Heart left ventricle (tissue), 16 donors: ENCODE measurements around the gene DNAJB13. TPM values are rescaled to one million over a fixed set of nuclear protein-coding genes. Genes with fewer than 3 reads are reported as not detected.
A peak's percentile ranks its signal among the peaks of the same experiment; 100 is the strongest.

Experiments used
- ATAC-seq, 4 donors: fragments of 200-7000 bp; cut with Tn5 transposase; one replicate each; pipeline ENCODE4 v1.9.1; 2020 to 2022; ENCODE audit warnings: moderate library complexity in 4 of 4, mild to moderate bottlenecking in 3 of 4, moderate number of reproducible peaks in 1 of 4
- DNase-seq, 5 donors: peaks; one replicate each; pipeline ENCODE4 v3.0.0-alpha.2; 2020
- H3K27ac ChIP-seq, 12 donors: fragments of 200-600 bp; sonication (generic) in 4 of 12; one replicate each; pipeline versions ENCODE4 v1.5.0 to v1.8.0; 2016 to 2022; ENCODE audit warnings: mild to moderate bottlenecking in 2 of 12
- H3K27me3 ChIP-seq, 9 donors: fragments of 200-600 bp; sonication (generic) in 2 of 9; one replicate each; pipeline versions ENCODE4 v1.5.1 to v1.8.0; 2016 to 2022; ENCODE audit warnings: mild to moderate bottlenecking in 3 of 9
- H3K36me3 ChIP-seq, 9 donors: fragments of 200-600 bp; sonication (generic) in 2 of 9; one replicate each; pipeline versions ENCODE4 v1.5.0 to v1.8.0; 2018 to 2022; ENCODE audit warnings: mild to moderate bottlenecking in 2 of 9
- H3K4me1 ChIP-seq, 12 donors: fragments of 200-600 bp; sonication (generic) in 4 of 12; one replicate each; pipeline versions ENCODE4 v1.5.0 to v1.8.0; 2016 to 2022; ENCODE audit warnings: mild to moderate bottlenecking in 3 of 12
- H3K4me3 ChIP-seq, 12 donors: fragments of 200-600 bp; sonication (generic) in 4 of 12; one replicate each; pipeline versions ENCODE4 v1.5.0 to v1.8.0; 2017 to 2022; ENCODE audit warnings: mild to moderate bottlenecking in 9 of 12, moderate library complexity in 4 of 12
- H3K9me3 ChIP-seq, 12 donors: fragments of 200-600 bp; sonication (generic) in 4 of 12; one replicate each; pipeline versions ENCODE4 v1.5.0 to v1.8.0; 2016 to 2022; ENCODE audit warnings: mild to moderate bottlenecking in 1 of 12
- CTCF ChIP-seq, 12 donors: fragments of 200-600 bp; sonication (generic) in 4 of 12; IDR thresholded peaks; one replicate each; pipeline versions ENCODE4 v1.5.0 to v1.8.0; 2018 to 2022; ENCODE audit warnings: antibody characterized with exemption in 12 of 12, mild to moderate bottlenecking in 5 of 12
- POLR2A ChIP-seq, 2 donors: fragments of 450-650 bp; IDR thresholded peaks; one replicate each; pipeline ENCODE4 v1.6.1; 2017; ENCODE audit warnings: antibody characterized with exemption in 2 of 2, mild to moderate bottlenecking in 2 of 2, moderate library complexity in 2 of 2
- WGBS, 4 donors: extraction: QIAGEN DNeasy Blood & Tissue Kit in 2 of 4; methylation state at CpG; one replicate each; pipeline versions ENCODE4 v1.1.5 to v1.1.7; 2013 to 2018; 5-methylcytosine and 5-hydroxymethylcytosine counted together
- intact Hi-C, 10 donors: fragments of 100-400 bp; cut with DNase I; formaldehyde crosslinking; loops; one replicate each; pipeline versions ENCODE4 v1.11.1 to v1.14.2; 2022
- long read RNA-seq, 3 donors: library from polyadenylated mRNA; unstranded; transcript quantifications; one replicate each; pipeline ENCODE4 v2.0.0, GENCODE V29; 2020 to 2021
- polyA plus RNA-seq, 2 donors: library from polyadenylated mRNA; stranded (reverse); fragments of 200-250 nt; gene quantifications; one replicate each; pipeline ENCODE4 v1.2.3, GENCODE V29; 2013
- total RNA-seq, 9 donors: library from RNA; depleted of rRNA in 2 of 9; stranded (reverse); fragments of >200 nt in 2 of 9; fragmentation: NEBNext Ultra II Directional in 3 of 9; extraction: Animal tissue kit (Norgen Biotek cat#: 25700) in 3 of 9; gene quantifications; one replicate each; pipeline versions ENCODE4 v1.1.0 to v1.2.4, GENCODE V29; 2016 to 2023
- donor health status: ischemic (EF 13 %, LVEDD 7.1; RV severe dilation, severe dysfunction).
- donor health status: healthy with polysubstance abuse.
- donor health status: DM: no; HTN: yes; CAD: no.
- donor health status: DM: no; HTN: no; CAD: no.
- donor health status: ischemic (EF 25% LVEDD 6.9; RV normal size, moderate dysfunction).
- donor health status: ischemic (EF 25% LVEDD 5.7; RV mildly dilated, moderate dysfunction).
- donor health status: healthy.
- donor health status: DM: yes; HTN: yes; CAD: no.
- donor health status: ischemic (EF 35%, LVEDD 5.7; RV mildly dilated, moderate dysfunction).
- donor health status: nonischemic (EF 11% LVEDD 7.7; RV severe dilation, severe dysfunction).
- donor health status: DM: yes; HTN: yes; CAD: no.
- donor health status: PGD.
- donor health status: ischemic (EF 29% LVEDD 5.4; RV normal size, mild dysfunction).
- donor health status: nonischemic (EF 23%, LVEDD 6.1; RV moderate dilation, normal function).

Gene DNAJB13
- total RNA-seq: not detected
- polyA plus RNA-seq: under 1 TPM in 1 of 2 donors, not detected in 1; 0.14 TPM
- long read RNA-seq, donor 1: 0 reads
- long read RNA-seq, donor 2: 0 reads
- long read RNA-seq, donor 3: 0 reads

GRCh38 chr11:73950869-73951710 is at the start of gene DNAJB13:
TSS of gene DNAJB13 (plus strand) at chr11:73951026. CDS start at chr11:73951070, 44 bp downstream.
- peaks cover 0 to 7% (median 0%) of the 10 kb centered on the region in 9 donors for H3K27me3 ChIP-seq
- H3K27ac ChIP-seq: no peak within 1 kb of the TSS
- ATAC-seq: peak in 2 of 4 donors; percentile 34 to 57
- no peaks in the 10 kb centered on the region for H3K36me3 ChIP-seq
- H3K4me1 ChIP-seq: no peaks in the 10 kb centered on the region
- no peak within 1 kb of the TSS for H3K4me3 ChIP-seq
- intact Hi-C loops: no loop called here
- TF ChIP-seq POLR2A (IDR thresholded peaks at IDR 0.05): no peak
- TF ChIP-seq CTCF (IDR thresholded peaks at IDR 0.05): no peak
- no peak for DNase-seq
- 81 to 87% (median 85%) methylated on average over 12 of the region's 12 CpGs for WGBS, 4 donors
- H3K9me3 ChIP-seq: no peaks in the 10 kb centered on the region

DNA sequence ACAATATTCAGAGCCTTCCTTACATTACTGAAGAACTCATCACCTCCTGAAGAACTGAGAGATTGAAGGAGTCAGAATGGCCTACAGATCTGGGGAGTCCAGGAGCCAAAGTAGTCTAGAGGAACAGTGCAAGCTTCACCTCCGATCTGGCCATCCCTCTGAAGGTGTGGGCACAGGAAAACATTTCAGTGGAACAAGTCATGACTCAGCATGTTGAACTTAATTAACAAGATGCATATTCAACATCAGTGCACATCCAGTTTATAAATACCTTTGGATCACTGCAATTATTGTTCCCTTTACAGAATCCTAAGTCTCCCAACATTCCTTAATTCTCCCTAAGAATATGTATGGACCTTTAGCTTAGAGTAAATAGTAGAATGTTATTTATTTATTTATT is 48.5 kb upstream of the DNAJB13 start:
- no peak for ATAC-seq
- WGBS, 4 donors: 75 to 100% (median 89%) methylated on average over 1 of the region's 1 CpG
- TF ChIP-seq CTCF (IDR thresholded peaks at IDR 0.05) (no peak), POLR2A (IDR thresholded peaks at IDR 0.05) (no peak)
- no peak overlapping the region for H3K4me3 ChIP-seq
- DNase-seq: no peak
- intact Hi-C loops: no loop called here
- no peaks in the 10 kb centered on the region for H3K27me3 ChIP-seq
- no peaks in the 10 kb centered on the region for H3K9me3 ChIP-seq
- peaks cover 0 to 76% (median 55%) of the 10 kb centered on the region in 9 donors for H3K36me3 ChIP-seq
- H3K27ac ChIP-seq: no peak overlapping the region
- H3K4me1 ChIP-seq: peaks cover 0 to 5% (median 0%) of the 10 kb centered on the region in 12 donors

- H3K4me3 ChIP-seq: no peak overlapping the region
- intact Hi-C loops: no loop called here
- H3K27ac ChIP-seq: peak overlapping the region in 1 of 12 donors; percentile 19
- TF ChIP-seq CTCF (IDR thresholded peaks at IDR 0.05) (peak in 5 of 12 donors; percentile 10 to 30 (median 26)), POLR2A (IDR thresholded peaks at IDR 0.05) (no peak)
- peaks cover 0 to 9% (median 0%) of the 10 kb centered on the region in 12 donors for H3K4me1 ChIP-seq
- H3K27me3 ChIP-seq: no peaks in the 10 kb centered on the region
- H3K36me3 ChIP-seq: peaks cover 0 to 79% (median 52%) of the 10 kb centered on the region in 9 donors
- DNase-seq (peak in 4 of 5 donors; percentile 9 to 45 (median 29)), ATAC-seq (peak; percentile 82 to 98 (median 94))
- 63 to 70% (median 68%) methylated on average over 4 of the region's 4 CpGs for WGBS, 4 donors
- H3K9me3 ChIP-seq: no peaks in the 10 kb centered on the region
Observed at GRCh38 chr11:73907191-73907590, 43.6 kb upstream of the DNAJB13 start.

GRCh38 chr11:73912026-73912425 is 38.8 kb upstream of the DNAJB13 start:
- ATAC-seq: no peak
- intact Hi-C loops: no loop called here
- TF ChIP-seq CTCF (IDR thresholded peaks at IDR 0.05) (no peak), POLR2A (IDR thresholded peaks at IDR 0.05) (no peak)
- no peak for DNase-seq
- Histone ChIP-seq H3K4me3 (no peak overlapping the region), H3K27me3 (no peaks in the 10 kb centered on the region), H3K27ac (no peak overlapping the region), H3K4me1 (peaks cover 0 to 6% (median 0%) of the 10 kb centered on the region in 12 donors), H3K9me3 (no peaks in the 10 kb centered on the region), H3K36me3 (peaks cover 3 to 87% (median 78%) of the 10 kb centered on the region in 9 donors)
- 95 to 99% (median 97%) methylated on average over 2 of the region's 2 CpGs for WGBS, 4 donors
